ENCODE data around the gene RAD51B.

- TF ChIP-seq, protein P1, sequence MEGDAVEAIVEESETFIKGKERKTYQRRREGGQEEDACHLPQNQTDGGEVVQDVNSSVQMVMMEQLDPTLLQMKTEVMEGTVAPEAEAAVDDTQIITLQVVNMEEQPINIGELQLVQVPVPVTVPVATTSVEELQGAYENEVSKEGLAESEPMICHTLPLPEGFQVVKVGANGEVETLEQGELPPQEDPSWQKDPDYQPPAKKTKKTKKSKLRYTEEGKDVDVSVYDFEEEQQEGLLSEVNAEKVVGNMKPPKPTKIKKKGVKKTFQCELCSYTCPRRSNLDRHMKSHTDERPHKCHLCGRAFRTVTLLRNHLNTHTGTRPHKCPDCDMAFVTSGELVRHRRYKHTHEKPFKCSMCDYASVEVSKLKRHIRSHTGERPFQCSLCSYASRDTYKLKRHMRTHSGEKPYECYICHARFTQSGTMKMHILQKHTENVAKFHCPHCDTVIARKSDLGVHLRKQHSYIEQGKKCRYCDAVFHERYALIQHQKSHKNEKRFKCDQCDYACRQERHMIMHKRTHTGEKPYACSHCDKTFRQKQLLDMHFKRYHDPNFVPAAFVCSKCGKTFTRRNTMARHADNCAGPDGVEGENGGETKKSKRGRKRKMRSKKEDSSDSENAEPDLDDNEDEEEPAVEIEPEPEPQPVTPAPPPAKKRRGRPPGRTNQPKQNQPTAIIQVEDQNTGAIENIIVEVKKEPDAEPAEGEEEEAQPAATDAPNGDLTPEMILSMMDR (conservative IDR thresholded peaks at IDR 0.05), result 0 out of 2 replicates have a peak, but pooled peaks have one; percentile 20
- TF ChIP-seq EZH2 (IDR thresholded peaks at IDR 0.05; ENCODE audit: low read depth), result no peak
These were observed 478.4 kb downstream of the RAD51B start for GRCh38 chr14:68297876-68298468.
